Activated T-helper 9 cell treated with anti-CD3 and anti-CD28 coated beads, Interleukin-2, amount 50 U/mL, for 16 hours (primary cell): ENCODE data around the gene MYPOP.
"Not testable (repeated sequence)": the region's sequence is repeated elsewhere in the genome, so short reads cannot be mapped to it uniquely, and the experiment has no call there.

ENCODE experiments used
- DNase-seq: peaks from one replicate; pipeline ENCODE4 v3.0.0-alpha.2; 2020; ENCODE audit warnings: low read depth

Gene MYPOP

DNA sequence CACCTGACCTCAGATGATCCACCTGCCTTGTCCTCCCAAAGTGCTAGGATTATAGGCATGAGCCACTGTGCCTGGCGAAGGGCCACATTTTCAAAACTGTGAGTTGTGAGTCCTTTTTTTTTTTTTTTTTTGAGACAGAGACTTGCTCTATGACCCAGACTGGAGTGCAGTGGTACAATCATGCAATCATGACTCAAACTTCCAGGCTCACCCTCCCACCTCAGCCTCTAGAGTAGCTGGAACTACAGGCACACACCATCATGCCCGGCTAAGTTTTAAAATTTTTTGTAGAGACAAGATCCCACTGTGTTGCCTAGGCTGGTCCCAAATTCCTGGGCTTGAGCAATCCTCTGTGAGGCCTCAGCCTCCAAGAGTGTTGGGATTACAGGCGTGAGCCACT, 3.8 kb upstream of the MYPOP start:
- DNase-seq, result no peak

DNA sequence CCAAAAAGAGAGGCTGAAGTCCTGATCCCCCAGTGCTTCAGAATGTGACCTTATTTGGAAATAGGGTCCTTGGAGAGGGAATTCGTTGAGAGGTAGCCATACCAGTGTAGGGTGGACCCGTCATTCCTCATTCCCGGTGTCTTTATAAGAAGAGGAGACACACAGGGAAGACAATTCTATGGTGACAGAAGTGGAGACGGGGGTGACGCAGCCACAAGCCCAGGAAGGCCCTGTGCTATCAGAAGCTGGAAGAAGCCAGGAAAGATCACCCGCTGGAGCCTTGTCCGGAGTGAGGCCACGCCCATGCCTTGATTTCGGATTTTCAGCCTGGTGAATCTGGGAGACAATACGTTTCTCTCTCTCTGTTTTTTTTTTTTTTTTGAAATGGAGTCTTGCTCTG, 2.6 kb upstream of the MYPOP start:
- no peak for DNase-seq

DNA sequence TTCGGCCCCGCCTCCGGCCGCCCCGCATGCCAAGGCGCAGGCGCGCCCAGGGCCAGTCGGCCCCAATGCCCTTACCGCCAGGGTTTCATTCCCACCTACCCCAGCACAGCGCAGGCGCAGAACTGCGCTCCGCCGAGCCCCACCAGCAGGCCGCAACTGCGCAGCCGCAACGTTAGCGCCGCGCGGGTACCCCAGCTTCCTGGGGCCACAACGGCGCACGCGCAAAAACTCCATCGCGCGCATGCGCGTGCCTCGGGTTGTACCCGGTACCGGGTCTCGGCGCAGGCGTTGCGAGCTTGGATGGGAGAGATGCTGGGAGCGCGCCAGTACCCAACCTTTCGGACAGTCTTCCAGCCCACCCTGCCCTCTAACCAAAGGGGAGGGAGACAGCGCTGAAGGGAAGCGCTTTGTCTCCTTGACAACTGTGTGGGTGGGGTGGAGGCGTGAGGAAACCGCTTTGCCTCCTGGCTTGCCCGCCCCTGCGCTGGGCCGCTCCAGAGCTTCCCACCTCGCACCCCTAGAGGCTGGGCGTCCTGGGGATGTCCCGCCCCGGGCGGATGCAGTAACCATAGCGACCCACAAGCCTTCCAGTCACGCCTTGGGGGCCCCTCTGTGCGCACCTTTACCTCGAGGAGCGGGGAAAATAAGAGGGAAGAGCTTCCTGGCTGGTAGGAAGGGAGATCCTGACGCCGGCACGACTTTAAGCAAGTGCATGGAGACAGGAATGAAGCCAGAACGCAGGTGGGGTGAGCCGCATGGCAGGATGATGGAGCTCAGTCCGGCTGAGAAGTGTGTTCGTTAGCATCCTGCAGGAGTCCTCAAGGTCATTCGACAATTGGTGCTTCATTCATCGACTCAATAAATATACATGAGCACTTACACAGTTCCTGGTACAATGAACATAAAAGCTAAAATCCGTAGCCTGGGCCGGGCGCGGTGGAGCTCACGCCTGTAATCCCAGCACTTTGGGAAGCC, 525 bp upstream of the MYPOP start:
- peak; percentile 99 for DNase-seq

DNA sequence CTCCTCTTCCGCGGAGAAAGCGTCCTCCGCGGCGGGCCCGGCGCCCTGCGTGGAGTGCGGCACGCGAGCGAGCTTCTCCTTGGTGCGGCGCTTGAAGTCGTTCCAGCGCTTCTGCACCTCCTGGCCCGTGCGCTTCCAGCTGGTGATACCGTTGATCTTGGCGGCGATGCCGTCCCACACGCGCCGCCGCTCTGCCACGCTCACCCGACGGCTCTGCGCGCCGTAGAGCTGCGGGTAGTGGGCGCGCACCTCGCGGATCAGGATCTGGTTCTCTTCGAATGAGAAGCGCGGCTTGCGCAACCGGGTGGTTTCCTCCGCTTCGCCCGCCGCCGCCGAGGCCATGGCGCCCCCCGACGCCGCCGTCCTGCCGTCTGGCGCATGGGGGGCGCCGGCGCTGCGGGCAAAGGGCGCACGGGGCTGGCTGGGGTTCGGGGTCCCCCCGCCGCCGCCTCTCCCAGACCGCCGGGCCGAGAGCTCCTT, 941 bp downstream of the MYPOP start:
- no peak for DNase-seq

DNA sequence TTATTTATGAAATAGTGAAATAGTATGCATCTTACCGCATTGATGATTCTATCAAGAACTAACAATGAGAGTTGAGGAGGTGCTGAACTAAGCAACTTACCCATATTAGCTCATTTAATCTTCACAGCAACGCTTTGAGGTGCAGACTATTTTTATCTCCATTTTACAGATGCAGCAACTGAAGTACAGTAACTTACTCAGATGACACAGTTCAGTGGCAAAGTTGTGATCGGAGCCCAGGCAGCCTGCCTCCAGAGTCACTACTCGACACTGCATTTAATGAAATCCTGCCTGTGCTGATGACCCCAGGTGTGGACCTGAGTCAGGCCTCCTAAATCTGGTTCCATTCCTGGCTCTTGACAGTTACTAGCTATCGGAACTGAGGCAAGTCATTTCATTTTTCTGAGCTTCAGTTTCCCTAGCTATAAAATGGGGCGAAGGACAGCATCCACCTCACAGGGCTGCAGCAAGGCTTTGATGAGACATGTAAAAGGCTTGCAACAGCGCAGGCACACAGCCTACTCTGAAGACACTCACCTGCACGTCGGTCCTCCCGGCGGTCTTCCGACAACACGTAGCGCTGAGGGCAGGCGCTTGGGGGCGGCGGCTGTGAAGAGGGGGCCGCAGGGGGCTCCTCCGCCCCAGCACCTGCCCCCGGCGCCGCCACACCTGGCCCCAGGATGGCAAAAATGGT, 1.5 kb downstream of the MYPOP start:
- no peak for DNase-seq

DNA sequence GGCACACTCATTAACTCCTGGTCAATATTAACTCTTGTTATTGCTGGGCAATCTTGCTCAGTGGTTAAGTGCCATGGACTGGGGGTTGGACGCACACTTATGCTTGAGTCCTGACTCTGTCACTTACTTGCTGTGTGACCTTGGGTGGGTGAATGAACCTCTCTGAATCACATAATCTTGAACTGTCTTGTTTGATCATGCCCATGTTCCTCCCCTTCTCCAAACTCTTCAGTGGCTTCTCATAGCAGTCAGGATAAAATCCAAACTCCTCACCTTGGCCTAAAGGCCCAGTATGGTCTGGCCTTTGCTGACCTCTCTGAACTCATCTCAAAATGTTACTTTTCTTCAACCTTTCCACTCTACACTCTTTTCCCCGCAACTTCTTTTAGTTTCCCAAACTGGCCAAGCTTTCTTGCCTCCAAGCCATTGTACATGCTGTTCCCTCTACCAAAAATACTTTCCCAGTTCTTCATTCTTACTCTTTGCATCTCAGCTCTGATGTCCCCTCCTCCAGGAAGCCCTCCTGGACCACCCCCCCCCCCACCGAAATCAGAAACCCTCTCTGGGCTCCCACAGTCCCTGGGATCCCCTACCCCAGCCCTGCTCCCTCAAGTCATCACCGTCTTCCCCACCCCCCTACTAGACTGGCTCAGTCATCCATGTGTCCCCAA, 2.4 kb downstream of the MYPOP start:
- DNase-seq, result no peak

DNA sequence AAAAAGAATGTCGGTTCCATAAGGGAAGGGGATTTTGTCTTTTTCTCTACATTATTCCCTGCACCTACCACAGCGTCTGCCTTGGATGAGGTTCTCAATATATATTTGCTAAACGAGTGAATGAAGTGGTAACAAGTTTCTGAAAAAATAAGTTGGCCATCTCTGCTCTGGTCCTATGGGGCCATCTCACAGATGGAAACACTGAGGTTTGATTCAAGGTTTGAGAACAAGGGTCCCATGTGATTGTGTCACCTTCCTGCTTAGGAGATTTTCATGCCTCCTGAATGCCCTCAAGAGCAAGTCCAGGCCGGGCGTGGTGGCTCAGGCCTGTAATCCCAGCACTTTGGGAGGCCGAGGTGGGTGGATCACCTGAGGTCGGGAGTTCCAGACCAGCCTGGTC, 3.2 kb downstream of the MYPOP start:
- DNase-seq, result no peak

DNA sequence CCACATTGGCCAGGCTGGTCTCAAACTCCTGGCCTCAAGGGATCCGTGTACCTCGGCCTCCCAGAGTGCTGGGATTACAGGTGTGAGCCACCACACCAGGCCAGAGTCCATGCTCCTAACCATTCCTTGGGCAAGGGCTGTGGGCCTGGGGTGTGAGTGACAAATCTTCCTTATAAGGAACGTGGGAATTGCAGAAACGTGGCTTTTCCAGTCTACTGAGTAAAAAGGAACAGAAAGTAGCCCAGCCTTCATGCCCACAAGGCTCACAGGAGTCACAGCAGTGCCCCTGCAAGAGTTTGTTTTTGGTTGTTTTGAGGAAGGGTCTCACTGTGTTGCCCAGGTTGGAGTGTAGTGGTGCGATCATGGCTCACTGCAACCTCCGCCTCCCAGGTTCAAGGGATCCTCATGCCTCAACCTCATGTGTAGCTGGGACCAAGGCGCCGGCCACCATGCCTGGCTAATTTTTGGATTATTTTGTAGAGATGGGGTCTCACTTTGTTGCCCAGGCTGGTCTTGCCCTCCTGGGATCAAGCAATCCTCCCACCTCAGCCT, 5.1 kb downstream of the MYPOP start:
- DNase-seq, result no peak

DNA sequence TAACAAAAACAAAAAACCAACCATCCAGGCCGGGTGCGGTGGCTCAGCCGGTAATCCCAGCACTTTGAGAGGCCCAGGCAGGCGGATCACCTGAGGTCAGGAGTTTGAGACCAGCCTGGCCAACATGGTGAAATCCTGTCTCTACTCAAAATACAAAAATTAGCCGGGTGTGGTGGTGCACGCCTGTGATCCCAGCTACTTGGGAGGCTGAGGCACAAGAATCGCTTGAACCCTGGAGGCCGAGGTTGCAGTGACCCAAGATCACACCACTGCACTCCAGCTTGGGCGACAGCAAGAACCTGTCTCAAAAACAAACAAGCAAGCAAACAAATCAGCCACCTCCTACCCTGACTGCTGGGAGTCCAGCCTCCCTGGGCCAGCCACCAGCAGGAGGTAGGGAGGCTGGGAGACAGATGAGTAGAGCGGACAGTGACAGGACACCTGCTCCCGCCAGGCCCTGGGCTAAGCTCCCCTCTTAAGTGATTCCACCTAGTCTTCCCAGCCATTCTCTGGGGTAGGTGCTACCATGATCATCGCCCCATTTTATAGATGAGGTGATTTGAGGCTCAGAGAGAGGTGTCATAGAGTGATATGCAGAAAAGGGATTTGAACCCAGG, 6.3 kb downstream of the MYPOP start:
- not testable (repeated sequence) for DNase-seq

DNA sequence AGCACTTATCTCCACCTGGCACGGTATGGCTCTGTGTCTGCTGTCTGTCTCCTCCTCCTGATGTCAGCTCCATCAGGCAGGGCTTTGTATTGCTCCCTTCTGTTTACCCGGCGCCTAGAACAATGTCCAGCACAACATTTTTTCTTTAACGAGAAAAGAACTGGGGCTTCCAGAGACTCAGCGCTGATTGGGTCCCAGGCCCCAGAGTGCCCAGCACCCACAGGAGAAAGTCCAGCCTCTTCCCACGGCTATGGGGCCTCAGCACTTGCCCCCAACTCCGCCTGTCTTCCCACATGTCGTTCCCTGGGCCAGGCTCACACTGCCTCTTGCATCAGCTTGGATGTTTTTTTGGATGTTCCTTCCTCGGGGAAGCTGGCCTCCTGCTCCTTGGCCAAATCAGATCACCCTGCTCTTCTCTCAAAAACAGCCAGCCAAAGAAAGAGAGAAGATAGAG, 6.9 kb downstream of the MYPOP start:
- DNase-seq, result no peak

DNA sequence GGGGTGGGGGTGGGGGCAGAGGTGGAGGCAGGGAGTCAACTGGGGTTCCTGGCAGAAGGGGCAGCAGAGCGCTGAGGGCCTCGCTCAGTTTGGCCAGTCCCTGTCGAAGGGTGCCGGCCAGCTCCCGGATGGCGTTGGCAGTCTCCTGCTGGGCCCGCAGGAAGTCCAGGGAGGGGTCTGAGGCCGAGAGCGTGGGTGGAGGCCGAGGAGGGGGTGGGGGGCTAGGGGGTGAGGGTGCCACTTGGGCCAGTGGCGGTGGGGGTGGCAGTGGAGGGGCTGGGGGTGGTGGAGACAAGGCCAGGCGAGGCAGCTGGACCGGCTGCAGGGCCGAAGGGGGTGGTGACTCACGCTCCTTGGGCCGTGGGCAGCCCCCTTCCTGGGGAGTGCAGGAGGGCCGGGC, 11.5 kb downstream of the MYPOP start:
- no peak for DNase-seq

DNA sequence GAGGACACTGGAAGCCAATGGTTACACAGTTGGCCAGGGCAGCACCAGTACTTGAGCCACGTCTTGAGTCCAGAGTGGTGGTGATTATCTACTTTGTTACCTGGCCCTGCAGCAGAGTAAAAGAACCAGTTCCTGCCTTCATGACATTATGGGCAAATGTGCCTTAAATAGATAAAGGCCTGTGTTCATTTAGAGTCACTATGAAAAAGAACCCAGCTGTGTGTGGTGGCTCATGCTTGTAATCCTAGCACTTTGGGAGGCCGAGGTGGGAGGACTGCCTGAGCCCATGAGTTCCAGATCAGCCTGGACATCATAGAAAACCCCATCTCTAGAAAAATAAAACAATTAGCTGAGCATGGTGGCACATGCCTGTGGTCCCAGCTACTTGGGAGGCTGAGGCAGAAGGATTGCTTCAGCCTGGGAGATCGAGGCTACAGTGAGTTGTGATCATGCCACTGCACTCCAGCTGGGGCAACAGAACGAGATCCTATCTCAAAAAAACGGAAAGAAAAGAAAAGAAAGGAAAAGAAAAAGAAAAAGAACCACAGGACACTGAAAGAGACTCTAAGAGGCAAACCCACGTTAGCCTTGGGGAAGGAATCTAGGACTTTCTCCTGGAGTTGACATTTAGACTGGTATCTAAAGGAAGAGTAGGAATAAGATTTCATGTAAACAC, 13.1 kb downstream of the MYPOP start:
- no peak for DNase-seq

DNA sequence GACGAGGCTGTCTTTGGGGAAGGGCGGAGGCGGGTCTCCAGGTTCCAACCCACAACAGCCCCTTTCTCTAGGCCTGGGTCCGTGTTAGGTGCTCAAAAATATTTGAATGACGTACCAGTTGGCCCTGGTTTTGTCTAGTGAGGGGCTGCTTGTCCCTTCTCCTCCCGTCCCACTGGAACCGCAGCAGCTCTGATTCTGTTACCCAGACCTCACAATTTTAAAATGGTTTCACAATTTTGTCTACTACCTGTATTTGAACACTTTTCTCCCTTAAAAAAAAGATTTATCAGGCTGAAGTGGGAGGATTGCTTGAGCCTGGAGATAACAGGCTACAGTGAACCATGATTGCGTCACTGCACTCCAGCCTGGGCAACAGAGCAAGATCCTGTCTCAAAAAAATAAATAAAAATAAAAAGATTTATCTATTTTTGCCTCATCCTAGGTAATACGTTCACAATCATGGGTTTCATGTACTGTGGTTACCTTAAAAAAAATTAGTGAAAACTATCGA, 15.2 kb downstream of the MYPOP start:
- no peak for DNase-seq

DNA sequence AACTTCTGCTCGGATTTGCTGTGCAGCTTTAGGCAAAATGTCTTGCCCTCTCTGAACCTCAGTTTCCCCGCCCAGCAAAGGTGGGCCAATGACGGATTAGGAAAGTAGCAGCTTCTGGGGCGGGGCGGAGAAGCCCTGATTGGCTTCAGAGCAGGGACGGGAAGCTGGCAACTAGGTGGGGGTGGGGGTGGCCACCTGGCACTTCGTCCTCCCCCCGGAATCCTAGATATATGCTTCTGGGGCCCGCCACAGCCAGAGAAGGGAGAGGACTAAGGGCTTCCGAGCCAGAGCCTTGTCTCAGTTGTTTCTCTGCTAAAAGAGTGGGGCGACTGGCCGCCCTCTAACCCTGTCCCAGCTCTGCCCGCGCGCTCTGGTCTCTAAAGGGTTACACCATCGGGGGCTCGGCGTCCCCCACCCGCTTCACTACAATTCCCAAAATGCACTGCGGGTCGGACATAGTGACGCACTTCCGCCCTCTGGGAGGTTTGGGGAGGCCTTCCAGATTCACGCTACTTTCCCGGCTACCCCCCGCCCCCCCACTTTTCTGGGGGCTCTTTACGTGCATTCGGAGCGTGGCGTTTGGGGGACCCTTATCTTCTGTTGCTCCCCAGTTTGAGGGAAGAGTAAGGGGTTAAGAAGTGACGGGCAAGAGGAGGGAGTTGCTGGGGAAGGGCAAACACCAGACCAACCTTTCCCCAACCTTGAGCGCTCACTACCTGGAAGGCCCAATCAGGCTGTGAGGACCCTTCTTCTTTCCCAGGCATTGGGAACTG, 15.8 kb downstream of the MYPOP start:
- DNase-seq, result peak; percentile 78

DNA sequence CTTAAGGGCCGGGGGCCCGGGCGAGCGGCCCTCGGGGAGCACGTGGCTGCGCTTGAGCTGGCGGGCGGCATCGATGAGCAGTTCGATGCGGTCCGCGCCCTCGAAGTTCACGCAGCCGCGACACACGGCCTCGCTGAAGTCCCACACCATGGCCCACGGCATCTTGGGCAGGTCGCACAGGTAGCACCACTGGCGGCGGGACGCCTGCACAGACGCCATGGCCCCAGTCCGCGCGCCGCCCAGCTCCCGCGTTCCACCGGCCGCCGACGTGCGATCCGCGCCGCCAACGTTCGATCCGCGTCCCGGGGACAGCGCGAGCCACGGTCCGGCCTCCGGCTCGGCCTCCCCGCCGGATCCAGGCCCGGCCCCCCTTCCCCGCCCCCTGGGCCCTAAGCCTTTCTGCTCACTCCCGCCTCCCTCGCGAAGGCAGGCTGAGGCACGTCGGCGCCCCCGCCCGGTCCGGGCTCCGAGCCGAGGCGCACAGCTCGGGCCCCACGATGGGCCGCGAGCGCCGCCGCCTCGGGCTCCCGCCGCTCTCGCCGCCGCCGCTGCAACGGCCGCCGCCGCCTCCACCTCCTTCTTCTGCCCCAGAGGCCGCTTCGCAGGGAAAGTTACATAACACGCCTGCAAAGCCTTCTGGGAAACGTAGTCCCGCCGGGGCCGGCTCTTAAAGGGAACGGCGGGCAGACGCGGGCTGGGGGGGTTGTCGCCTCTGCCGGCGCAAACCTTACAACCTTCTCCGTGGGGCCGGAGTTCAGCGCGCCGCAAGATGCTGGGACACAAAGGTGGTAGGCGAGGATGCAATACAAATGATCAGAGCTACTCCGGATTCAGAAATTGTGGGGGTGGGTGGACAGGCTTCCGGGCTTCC, 16.6 kb downstream of the MYPOP start, which contains the start of gene IRF2BP1:
TSS of gene IRF2BP1 (minus strand) at position 586 of the 871 bp plus-strand sequence. CDS start at position 219, 367 bp downstream.
- DNase-seq, result peak; percentile 81

DNA sequence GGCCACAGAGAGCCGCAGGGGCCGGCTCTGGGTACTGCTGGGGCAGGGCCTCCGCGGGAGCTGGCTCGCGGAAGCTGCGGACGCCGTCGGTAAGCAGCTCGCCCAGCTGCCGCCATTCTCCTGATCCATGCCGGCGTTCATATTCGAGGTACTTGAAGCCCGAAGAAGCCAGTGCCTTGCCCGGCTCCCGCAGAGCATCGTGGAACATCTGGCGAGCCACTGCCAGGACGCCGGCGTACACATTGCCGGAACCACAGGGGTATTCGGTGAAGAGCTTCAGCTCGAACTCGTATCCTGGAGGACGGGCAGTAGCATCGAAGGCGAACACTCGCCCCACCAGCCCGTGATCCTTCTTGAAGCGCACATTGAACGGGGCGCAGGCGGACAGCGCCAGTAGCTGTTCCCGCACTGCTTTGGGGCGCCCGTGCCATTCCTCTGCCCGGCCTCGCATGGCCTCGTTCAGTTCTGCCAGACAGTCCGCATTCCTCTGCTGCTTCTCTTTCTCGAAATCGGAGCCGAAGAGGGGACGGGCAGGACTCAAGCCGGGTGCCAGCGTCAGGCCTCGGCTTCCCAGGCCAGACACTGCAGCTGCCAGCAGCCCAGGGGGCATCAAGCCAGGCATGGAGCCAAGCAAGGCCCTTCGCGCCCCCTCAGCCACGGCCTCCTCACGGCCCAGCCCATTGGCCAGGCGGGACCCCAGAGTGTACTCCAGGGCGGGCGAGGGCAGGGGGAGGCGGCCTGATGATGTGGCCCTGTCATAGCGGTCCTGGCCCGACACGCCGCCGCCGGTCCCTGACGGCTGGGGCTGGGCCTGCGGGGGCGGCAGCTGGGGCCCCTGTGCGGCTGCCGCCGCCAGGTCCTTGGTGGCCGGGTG, 17.5 kb downstream of the MYPOP start:
- DNase-seq, result no peak

DNA sequence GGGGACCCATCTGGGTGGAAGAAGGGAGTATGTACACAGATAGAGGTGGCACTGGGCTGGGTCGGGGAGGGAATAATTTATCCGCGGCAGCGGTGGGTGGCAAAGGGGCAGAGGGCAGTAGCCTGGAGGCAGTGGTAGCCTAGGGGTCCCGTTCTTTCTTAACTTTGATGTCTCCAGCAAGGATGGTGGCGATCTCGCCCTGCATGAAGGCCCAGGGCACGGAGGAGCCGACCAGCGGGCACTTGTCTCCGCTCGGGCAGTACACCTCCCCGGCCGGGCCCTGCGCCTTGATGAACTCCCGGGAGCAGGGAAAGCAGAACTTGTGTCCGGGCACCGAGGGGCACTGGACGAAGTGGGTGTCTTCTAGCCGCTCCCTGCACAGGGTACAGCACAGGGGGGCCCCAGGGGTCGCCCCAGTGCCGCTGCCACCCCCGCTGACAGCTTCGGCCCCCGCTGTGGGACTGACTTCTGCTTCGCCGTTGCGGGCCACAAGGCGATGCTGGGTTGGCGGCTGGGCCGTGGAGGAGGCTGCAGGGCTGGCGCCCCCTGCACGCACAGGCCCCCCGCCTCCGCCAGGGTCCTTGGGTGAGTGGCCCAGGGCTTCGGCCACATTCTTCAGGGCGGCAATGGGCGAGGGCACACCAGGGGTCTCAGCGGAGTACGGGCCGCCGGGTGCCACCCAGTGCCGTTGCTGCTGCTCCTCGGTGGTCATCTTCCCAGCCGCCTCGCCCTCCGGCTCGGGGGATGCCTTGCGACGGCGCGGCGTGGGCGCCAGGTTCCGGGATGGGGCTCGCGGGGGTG, 18.3 kb downstream of the MYPOP start:
- DNase-seq, result no peak
